Right ventricle myocardium inferior (tissue), 1 donor: ENCODE data around the gene MRGPRX4. TPM values are rescaled to one million over a fixed set of nuclear protein-coding genes. Genes with fewer than 3 reads are reported as not detected.
"Not testable (repeated sequence)": the region's sequence is repeated elsewhere in the genome, so short reads cannot be mapped to it uniquely, and the experiment has no call there.

Experiments used
- ATAC-seq: fragments of 200-7000 bp; cut with Tn5 transposase; one replicate; pipeline ENCODE4 v1.9.1; 2020; ENCODE audit warnings: mild to moderate bottlenecking, moderate library complexity
- DNase-seq: peaks from one replicate; pipeline ENCODE4 v3.0.0; 2021; ENCODE audit errors: missing footprints
- intact Hi-C: fragments of 100-400 bp; cut with DNase I; formaldehyde crosslinking; loops from one replicate; pipeline ENCODE4 v1.11.0; 2022
- long read RNA-seq: library from polyadenylated mRNA; unstranded; transcript quantifications from one replicate; pipeline ENCODE4 v2.0.0, GENCODE V29; 2021
- total RNA-seq: library from RNA; stranded (reverse); fragmentation: NEBNext Ultra II Directional; extraction: Animal tissue kit (Norgen Biotek cat#: 25700); gene quantifications from one replicate; pipeline ENCODE4 v1.2.1, GENCODE V29; 2021
- donor health status: DM: no; HTN: yes; CAD: no; lungs with severe emphysema.

MRGPRX4 gene
- total RNA-seq, result not detected
- long read RNA-seq, result 0 reads

DNA sequence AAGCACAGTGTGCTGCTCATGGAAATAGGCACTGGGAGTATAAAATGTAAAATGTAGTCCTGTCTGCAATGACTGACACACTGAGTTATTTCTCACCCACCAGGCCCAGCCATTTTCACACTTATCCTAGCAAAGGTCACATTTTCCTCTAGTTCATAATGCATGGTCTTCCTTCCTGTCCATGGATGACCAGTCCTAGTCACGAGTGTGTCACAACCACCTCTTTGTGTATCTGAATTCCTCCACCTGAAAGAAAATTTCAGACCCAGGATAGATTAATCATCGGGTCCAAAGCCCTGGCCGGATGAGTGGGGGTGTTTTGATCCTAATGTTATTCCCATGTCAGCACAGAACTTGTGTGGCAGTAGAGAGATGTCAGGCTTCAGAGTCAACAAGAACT is at the start of gene MRGPRX4:
Gene MRGPRX4, plus strand, starts transcription at position 172 of the 400 bp plus-strand sequence. CDS start 420 bp downstream, outside the sequence.
- ATAC-seq (no peak), DNase-seq (no peak)
- intact Hi-C loops, result no loop called here

DNA sequence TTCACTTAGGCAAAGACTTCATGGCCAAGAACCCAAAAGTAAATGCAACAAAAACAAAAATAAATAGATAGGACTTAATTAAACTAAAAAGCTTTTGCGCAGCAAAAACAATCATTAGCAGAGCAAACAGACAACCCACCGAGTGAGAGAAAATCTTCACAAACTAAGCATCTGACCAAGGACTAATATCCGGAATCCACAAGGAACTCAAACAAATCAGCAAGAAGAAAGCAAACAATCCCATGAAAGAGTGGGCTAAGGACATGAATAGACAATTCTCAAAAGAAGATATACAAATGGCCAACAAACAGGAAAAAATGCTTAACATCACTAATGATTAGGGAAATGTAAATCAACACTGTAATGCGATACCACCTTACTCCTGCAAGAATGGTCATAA is 41.5 kb upstream of the MRGPRX4 start:
- ATAC-seq, intact Hi-C loops, DNase-seq: not testable (repeated sequence)

DNA sequence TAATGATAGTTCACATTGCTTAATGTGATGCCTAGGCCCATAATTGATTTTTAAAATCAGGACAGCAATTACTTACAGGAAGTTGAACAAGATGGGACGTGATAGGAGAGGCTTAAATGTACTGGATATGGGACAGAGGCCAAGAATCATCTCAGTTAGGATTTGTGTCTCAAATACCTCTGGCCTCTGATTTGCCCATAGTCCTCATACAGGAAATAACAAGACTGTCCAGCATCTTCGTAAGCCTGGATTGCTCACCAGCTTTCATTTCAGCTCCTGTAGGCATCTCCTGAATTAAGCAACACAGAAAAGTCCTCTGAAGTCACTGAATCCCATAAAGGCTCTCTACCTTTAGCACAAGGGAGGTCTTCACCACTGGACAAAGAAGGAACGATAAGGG is 40.3 kb upstream of the MRGPRX4 start, which contains the start of gene MRGPRX3:
Gene MRGPRX3, plus strand, starts transcription at position 231 of the 400 bp plus-strand sequence. CDS start 4,632 bp downstream, outside the sequence.
- ATAC-seq (no peak), DNase-seq (no peak)
- intact Hi-C loops, result no loop called here

DNA sequence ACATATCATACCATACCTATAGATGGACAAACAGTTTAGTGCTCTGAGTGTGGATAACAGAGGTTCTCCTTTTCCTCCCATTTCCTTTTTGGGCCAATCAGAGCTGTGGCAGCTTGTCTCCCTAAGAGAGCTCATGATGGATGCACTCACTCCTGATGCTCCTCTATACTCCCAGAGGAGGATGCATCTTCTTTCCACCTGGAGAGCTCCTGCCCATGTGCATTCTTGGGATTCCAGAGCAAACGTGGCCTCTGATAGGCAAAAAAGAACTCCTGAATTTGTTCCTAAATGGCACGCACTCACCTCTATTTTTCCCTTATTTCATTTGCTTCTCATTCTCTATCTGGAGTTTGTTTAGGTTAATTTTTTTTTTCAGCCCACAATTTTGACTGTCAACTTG is 37.3 kb upstream of the MRGPRX4 start:
- ATAC-seq (no peak), DNase-seq (no peak)
- intact Hi-C loops, result no loop called here

DNA sequence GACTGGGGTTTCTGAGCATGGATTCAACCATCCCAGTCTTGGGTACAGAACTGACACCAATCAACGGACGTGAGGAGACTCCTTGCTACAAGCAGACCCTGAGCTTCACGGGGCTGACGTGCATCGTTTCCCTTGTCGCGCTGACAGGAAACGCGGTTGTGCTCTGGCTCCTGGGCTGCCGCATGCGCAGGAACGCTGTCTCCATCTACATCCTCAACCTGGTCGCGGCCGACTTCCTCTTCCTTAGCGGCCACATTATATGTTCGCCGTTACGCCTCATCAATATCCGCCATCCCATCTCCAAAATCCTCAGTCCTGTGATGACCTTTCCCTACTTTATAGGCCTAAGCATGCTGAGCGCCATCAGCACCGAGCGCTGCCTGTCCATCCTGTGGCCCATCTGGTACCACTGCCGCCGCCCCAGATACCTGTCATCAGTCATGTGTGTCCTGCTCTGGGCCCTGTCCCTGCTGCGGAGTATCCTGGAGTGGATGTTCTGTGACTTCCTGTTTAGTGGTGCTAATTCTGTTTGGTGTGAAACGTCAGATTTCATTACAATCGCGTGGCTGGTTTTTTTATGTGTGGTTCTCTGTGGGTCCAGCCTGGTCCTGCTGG is 35.3 kb upstream of the MRGPRX4 start:
- ATAC-seq (no peak), DNase-seq (peak; percentile 72)
- intact Hi-C loops, result no loop called here

DNA sequence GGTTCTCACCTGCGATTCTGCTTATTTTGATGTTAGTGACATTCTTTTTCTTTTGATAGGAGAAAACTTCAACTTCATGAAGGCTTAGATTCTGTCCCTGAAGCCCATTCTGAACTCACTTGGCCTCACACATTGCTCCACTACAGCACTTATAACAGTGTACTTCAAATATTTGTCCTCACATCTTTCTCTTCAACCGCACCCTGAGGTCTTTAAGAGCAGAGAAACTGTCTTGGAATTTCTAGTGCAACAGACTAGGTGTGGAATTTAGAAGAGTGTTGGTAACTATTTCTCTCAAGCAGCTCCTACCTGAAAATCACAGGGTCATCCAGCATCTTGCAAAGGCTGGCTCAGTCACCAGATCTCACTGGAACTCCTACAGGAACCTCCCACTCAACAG is 32.5 kb upstream of the MRGPRX4 start:
- no peak for DNase-seq
- intact Hi-C loops, result no loop called here
- ATAC-seq, result no peak

DNA sequence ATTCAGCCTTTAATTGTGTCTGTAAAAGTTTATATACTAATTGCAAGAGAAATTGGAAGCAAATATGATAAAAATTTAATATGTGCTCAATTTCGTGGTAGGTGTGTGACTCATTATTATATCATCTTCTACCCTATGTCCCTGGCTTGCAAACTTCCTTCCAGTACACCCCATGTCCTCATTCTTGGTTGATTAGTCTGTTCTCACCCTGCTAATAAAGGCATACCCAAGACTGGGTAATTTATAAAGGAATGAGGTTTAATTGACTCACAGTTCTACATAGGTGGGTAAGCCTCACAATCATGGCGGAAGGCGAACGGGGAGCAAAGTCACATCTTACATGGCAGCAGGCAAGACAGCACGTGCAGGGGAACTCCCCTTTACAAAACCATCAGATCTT is 28.4 kb upstream of the MRGPRX4 start:
- ATAC-seq, result no peak
- intact Hi-C loops, result no loop called here

DNA sequence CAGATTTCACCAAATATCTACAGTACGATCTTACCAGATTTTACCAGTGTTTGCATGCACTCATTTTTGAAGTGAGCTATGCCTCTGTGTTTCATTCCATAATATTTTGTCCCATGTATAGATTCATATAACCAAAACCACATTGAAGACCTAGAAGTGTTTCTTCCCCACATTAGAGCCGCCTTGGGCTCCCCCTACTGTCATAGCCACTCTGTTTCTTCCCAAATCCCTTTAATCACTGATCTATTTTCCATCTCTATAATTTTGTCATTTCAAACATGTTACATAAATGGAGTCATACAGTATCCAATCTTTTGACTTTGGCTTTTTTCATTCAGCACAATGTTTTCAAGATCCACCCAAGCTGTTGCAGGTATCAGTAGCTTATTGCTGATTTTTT is 27.6 kb upstream of the MRGPRX4 start:
- no peak for ATAC-seq
- intact Hi-C loops, result no loop called here
- DNase-seq, result no peak

More for the DNA sequence above, 28.4 kb upstream of the MRGPRX4 start:
- DNase-seq, result no peak

DNA sequence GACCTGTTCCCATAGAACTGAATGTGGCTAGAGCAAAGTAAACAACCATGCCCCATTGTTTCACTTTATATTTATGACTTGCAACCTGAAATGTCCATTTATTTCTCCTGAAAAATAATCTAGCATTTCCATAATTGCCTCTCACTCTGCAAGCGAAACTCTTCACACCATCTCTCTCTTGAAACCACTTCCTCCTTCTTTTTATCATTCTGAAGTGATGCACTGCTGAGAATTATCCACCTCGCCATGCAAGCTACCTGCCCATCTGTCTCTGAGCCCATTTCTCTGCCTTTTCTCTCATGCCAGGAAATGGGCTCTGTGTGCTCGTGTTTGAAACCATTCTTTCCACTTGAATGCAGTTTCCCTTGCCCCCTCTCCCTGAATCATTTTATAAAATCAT is 26.8 kb upstream of the MRGPRX4 start:
- ATAC-seq (no peak), DNase-seq (no peak)
- intact Hi-C loops, result no loop called here

DNA sequence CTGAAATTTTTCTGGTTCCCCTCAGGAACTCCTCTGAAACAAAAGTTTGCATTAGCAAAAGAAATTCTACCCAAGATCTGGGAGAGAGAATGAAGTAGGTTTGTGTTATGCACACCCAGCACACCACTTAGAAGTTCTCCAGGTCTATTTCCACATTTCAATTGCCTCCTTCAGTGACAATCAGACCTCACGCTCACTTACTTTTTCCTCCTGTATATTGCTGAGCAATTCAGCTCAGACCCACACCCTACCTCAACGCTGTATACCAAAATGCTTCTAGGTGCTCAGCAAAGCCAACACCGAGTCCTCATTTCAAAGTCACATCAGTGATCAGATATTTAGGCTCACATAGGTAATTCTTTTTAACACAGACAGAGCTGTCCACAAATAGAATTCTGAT is 21.1 kb upstream of the MRGPRX4 start:
- no peak for DNase-seq
- intact Hi-C loops, result no loop called here
- ATAC-seq, result no peak

DNA sequence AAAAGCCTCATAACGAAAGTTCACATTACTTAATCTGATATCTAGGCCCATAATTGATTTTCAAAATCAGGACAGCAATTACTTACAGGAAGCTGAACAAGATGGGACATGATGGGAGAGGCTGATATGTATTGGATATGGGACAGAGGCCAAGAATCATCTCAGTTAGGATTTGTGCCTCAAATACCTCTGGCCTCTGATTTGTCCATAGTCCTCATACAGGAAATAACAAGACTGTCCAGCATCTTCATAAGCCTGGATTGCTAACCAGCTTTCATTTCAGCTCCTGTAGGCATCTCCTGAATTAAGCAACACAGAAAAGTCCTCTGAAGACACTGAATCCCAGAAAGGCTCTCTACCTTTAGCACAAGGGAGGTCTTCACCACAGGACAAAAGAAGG is 4.3 kb upstream of the MRGPRX4 start:
- intact Hi-C loops, result no loop called here
- ATAC-seq (no peak), DNase-seq (no peak)

DNA sequence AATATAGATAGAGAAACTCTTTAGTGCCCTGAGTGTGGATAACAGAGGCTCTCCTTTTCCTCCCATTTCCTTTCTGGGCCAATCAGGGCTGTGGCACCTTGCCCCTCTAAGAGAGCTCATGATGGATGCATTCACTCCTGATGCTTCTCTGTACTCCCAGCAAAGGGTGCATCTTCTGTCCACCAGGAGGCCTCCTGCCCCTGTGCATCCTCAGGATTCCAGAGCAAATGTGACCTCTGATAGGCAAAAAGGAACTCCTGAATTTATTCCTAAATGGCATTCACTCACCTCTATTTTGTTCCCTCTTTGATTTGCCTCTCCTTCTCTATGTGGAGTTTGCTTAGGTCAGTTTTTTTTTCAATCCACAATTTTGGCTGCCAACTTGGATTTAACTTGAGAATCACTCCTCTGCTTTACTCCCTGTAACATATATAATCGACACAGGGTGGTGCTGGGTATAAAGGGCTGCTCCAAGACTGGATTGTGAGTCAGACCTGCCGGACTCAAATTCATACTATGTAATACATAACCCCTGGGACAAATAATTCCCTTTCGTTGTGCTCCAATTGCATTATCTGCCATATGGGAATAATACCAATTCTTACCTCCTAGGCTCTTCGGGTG is 1.1 kb upstream of the MRGPRX4 start:
- intact Hi-C loops, result no loop called here
- ATAC-seq (no peak), DNase-seq (peak; percentile 37)

DNA sequence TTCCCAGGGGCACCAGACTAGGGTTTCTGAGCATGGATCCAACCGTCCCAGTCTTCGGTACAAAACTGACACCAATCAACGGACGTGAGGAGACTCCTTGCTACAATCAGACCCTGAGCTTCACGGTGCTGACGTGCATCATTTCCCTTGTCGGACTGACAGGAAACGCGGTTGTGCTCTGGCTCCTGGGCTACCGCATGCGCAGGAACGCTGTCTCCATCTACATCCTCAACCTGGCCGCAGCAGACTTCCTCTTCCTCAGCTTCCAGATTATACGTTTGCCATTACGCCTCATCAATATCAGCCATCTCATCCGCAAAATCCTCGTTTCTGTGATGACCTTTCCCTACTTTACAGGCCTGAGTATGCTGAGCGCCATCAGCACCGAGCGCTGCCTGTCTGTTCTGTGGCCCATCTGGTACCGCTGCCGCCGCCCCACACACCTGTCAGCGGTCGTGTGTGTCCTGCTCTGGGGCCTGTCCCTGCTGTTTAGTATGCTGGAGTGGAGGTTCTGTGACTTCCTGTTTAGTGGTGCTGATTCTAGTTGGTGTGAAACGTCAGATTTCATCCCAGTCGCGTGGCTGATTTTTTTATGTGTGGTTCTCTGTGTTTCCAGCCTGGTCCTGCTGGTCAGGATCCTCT is 709 bp downstream of the MRGPRX4 start:
- intact Hi-C loops, result no loop called here
- ATAC-seq (no peak), DNase-seq (no peak)

DNA sequence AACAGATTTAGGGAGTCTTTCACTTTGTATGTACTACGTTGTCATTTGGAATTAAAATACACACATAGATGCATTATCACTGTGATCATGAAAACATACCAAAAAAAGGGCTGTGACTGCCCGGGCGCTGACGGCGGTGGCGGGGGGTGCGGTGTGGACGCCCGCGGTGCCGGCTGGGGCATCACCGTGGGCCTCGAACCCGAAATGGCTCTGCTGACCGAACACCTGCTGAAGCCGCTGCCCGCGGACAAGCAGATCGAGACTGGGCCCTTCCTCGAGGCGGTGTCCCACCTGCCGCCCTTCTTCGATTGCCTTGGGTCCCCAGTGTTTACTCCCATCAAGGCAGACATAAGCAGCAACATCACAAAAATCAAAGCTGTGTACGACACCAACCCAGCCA is 16.2 kb downstream of the MRGPRX4 start:
- intact Hi-C loops, result no loop called here
- DNase-seq (no peak), ATAC-seq (no peak)

DNA sequence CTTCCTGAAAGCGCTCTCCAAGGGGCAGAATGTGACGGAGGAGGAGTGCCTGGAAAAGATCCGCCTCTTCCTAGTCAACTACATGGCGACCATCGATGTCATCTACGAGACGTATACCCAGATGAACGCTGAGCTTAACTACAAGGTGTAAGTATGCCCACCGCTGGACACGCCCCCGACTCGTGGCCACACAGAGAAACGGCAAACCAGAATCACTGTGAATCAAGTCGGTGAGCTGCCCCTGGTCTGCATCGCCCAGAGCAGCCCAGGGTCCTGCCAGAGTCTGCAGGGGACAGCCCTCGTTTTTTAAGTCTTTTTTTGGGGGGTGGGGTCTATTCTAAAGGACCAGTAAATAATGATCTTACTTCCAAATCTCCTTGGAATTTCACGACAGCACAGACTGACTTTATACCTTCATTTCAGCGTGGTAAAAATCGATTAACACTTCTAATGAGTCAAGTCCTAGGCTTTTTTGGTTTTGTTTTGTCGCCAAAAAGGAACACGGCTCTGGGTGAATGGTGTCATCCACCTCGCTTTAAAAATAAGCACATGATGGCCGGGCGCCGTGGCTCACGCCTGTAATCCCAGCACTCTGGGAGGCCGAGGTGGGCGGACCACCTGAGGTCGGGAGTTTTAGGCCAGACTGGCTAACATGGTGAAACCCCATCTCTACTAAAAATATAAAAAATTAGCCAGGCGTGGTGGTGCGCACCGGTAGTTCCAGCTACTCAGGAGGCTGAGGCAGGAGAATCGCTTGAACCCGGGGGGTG is 17.0 kb downstream of the MRGPRX4 start:
- ATAC-seq, DNase-seq, intact Hi-C loops: not testable (repeated sequence)

DNA sequence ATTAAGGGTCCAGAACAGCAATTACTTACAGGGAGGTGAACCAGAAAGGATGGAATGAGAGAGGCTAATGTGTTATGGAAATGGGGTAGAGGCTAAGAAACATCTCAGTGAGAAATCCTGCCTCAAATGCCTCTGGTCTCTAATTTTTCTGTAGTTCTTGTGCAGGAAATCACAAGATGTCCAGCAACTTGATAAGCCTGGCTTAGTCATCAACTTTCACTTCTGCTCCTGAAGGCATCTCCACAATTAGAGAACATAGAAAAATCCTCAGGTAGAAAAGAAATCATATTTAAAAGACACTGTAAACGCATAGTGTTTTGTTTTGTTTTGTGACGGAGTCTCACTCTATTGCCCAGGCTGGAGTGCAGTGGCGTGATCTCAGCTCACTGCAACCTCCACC is 18.7 kb downstream of the MRGPRX4 start:
- DNase-seq (no peak), ATAC-seq (no peak)
- intact Hi-C loops, result no loop called here

DNA sequence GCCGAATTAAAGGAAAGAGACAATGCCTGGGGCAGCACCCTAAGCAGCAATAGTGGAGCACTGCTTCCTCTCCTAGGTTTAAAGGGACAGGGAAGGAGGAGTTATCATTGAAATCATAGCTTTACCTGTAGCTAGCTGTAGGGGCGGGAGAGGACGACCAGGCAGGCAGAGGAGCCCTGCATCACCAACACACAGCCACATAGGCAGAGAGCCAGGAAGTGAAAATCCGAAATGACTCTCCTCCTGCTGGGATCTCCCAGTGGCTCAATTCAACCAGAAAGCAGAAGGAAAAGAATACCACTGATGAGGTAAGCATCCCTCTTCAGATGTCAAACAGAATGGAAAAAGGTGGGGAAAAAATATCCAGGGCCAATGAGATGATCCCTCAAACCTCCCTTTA is 20.4 kb downstream of the MRGPRX4 start:
- no peak for DNase-seq
- ATAC-seq, result no peak
- intact Hi-C loops, result no loop called here

DNA sequence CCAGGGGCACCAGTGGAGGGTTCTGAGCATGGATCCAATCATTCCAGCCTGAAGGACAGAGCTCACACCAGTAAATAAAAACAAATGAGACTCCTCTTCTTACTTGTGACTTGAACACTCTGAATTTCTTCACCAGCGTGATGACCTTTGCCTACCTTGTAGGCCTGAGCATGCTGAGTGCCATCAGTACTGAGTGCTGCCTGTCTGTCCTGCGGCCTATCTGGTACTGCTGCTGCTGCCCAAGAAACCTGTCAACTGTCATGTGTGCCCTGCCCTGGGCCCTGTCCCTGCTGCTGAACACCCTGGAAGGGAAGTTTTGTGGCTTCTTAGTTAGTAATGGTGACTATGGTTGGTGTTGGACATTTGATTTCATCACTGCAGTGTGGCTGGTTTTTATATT is 23.9 kb downstream of the MRGPRX4 start:
- no peak for DNase-seq
- ATAC-seq, result no peak
- intact Hi-C loops, result no loop called here

DNA sequence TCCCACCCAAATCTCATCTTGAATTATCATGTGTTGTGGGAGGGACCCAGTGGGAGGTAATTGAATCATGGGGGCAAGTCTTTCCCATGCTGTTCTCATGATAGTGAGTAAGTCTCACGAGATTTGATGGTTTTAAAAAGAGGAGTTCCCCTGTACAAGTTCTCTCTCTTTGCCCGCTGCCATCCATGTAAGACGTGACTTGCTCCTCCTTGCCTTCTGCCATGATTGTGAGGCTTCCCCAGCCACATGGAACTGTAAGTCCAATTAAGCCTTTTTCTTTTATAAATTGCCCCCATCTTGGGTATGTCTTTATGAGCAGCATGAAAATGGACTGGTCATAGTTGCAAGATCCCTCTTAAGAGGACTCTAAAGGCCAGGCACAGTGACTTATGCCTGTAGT is 25.1 kb downstream of the MRGPRX4 start:
- ATAC-seq, intact Hi-C loops, DNase-seq: not testable (repeated sequence)
